ENCODE measurements around the gene SLC25A48.
"Not testable (repeated sequence)": the region's sequence is repeated elsewhere in the genome, so short reads cannot be mapped to it uniquely, and the experiment has no call there.

Gene SLC25A48

DNA sequence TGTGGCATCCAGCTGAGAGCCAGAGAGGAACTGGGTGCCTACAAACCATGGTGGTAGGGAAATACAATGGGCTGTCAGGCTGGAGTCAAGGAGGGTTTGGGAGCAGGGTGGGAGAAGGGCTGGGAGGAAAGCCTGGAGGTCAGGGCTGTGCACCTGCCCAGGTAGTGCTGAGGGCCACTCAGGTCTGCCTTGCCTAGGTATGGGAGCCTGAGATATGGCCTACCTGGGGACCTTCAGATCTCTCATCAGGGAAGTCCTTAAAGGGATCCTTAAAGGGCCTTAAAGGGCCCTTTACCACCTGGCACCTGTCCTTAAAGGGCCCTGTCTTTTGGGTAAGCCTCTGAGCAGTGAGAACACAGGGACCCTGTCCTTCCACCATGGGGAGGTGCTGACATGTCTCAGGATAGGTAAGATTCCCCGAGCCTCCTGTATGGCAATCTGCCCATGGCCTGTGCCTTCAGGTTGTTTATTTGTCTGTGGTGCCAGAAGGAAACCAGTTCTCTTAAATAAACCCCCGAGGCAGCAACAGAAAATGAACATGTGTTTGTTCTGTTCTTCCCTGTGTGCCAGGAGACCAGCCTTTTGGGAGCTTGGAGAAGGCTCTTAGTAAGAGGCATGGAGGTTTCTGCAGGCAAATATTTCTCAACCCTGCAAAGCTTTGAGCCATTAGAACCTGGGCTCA lies 23.3 kb downstream of the SLC25A48 start:
- DNase-seq (ENCODE audit: low spot score), result no peak

DNA sequence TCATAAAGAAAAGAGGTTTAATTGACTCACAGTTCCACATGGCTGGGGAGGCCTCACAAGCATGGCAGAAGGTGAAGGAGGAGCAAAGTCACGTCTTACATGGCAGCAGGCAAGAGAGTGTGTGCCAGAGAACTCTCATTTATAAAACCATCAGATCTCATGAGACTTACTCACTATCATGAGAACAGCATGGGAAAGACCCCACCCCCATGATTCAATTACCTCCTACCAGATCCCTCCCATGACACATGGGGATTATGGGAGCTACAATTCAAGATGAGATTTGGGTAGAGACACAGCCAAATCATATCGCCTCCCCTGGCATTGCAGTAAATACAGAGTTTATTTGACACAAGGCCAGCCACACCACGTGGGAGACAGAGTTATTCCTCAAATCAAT lies 24.7 kb downstream of the SLC25A48 start:
- not testable (repeated sequence) for DNase-seq (ENCODE audit: low spot score)

DNA sequence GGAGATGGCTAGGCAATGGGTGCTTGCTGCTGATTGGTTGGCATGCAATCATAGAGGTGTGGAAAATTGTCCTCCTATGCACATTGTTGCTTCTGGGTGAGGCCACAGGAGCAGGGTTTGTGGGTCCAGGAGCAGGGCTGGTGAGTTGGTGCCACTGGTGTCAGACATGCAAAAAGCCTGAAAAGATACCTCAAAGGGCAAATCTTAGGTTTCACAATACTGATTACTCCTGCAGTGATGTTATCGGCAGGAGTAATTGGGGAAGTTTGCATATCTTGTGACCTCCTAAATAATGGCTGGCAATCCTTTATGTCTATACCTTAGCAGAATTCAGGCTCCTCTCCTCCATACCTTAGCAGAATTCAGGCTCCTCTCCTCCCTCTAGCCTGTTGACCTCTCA lies 25.2 kb downstream of the SLC25A48 start:
- no peak for DNase-seq (ENCODE audit: low spot score)

DNA sequence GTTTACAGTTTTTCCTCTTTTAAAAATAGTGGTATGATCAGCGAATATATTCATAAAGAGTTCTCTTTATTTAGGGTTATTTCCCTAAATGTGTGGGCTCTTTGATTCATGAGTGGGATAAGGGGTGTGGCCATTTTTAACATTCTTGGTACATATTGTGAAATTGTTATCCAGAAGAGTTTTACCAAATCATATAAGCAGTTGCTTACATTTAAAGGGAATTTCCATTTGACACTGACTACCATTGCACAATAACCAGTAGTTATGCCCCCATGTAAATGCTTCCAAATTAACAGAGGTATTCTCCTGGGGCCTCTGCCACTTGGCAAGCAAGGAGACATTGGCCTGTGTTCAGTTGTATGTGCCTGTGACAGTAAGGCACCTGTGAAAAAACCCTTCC lies 27.2 kb downstream of the SLC25A48 start:
- DNase-seq (ENCODE audit: low spot score), result no peak

DNA sequence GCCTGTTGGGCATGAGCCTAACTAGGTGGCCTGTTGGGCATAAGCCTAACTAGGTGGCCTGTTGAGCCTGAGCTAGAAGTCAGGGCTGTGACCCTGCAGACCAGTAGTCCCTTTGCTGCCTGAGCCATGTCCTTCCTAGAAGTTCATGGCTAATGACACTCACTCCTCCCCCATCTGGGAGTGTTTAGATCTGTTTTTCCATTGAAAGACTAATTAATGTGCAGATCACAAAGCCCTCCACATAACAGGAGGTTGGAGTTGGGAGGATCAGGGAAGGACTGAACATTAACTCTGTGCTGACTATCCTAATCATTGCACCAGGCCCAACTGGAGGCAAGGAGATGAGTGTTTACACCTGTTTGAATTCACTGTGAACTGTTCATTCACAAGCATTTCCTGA lies 27.6 kb downstream of the SLC25A48 start:
- no peak for DNase-seq (ENCODE audit: low spot score)

DNA sequence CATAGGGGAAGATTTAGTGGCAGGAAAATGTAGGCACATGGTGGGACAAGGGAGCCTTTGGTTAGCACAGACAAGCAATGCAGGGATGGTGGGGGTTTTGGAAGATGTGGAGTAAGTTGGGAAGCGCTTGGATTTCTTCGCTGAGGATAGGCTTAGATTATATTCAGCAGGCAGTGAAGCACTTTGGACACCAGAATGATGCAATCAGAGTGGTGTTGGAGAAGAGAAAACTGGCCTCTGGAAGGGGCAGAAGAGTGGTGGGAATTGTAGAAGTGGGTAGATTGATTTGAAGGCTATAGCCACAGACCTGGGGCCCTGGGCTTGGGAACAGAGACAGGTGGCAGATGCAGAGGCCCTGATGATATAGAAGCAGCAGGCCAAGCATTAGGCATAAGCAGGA lies 28.3 kb downstream of the SLC25A48 start:
- DNase-seq (ENCODE audit: low spot score), result no peak

DNA sequence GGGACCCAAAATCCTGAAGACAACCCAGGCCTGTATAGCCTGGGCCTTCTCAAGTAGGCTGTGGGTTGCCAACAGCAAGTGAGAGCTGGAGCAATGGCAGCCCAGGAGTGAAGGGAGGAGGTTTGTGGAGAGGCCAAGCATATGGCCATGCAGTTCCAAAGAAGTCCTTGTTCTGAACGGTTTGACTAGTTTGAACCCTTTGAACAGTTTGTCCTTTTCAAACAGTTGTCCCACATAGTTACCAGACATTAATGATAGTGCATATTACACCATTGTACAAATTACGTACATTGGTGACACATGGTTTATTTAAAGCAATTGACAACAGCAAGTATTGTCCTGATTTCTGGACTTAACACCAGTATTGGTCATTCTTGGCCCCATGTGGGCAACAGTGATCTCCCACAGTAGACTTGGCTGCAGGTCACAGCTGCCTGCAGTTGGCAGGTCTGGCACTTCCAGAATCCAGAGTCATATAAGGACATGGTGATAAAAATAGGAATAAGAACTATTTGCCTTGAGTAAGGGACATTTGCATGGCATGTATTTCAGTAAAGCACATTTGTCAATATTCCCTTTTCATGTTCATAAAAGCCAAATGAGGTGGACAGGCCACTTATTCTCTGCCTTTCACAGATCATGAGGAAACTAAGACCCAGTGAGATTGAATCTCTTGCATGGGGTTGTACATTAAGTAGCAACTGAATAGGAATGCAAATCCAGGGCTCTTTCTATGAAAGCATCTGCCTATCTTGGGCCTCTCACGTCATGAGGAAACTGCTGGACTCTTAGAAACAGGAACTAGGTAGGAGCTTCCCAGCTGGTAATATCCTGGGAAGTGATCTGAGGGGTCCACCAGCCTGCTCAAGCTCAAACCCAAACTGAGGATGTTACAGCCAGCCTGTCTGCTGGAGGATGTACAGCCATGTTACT lies 30.3 kb downstream of the SLC25A48 start:
- no peak for DNase-seq (ENCODE audit: low spot score)

DNA sequence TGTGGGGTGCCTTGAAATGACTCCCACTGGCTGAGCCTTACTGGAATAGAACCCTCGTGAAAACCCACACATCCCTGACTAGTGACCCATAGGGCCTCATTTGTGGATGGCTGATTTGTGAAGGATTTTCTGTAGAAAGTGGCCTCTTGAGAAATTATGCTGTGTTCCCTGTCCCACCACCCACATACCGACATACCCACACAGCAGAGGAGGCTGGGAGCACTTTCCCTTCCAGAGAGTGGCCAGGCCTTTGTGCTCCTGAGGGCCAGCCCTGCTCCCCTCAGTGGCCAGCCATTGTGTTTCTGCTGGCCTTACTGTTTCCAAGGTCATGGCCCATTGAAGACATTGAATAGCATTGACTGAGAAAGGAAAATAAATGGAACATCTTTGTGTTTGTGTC lies 31.6 kb downstream of the SLC25A48 start:
- DNase-seq (ENCODE audit: low spot score), result no peak

DNA sequence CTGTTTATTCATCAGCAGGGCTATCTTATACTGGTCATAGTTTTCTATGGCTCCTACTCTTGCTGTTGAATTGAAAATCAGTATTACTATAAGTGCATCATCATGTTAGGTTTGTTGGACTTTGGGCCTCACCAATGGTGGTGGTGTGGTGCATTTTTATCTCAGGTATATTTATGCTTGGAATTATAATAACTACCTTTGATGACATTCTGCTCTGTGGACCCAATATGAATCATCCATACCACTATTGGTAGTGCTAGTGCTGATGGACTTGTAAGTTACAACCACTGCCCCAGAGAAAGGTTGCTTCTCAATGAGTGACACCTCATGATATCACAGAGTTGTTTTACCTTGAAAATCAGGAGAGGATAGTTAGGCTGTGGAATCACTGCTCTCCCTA lies 33.1 kb downstream of the SLC25A48 start:
- DNase-seq (ENCODE audit: low spot score), result no peak

DNA sequence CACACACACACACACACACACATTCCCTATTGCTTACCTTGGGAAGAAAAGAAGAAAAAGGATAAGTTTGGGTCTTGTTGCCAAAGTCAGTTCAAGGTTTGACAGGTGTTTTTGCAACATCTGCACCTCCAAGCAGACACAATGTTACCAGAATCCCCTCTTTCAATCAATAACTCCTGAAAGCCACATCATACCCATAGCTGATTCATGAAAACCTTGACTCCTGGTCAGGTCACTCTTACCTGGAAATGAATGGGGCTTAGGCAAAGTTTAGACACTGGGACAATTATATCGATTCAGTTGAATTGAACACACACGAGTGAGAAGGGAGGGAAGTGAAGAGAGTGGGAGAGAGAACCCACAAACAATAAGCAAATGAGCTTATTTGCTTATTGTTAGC lies 34.2 kb downstream of the SLC25A48 start:
- no peak for DNase-seq (ENCODE audit: low spot score)

DNA sequence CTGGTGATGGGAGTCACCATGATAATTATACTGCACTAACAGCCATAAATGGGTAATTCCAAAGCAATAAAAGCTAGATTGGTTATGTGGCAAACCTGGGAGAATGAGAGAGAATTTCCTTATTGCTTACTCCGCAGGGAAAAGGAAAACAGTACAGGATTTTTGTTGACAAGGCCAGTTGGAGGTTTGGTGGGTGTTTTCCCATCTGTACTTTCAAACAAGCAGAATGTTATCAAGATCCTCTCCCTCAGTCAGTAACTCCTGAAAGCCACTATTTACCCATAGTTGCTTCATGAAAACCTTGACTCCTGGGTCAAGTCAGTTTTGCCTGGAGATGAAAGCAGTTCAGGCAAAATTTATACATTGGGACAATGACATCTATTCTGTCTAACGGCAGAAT lies 34.8 kb downstream of the SLC25A48 start:
- DNase-seq (ENCODE audit: low spot score), result no peak

DNA sequence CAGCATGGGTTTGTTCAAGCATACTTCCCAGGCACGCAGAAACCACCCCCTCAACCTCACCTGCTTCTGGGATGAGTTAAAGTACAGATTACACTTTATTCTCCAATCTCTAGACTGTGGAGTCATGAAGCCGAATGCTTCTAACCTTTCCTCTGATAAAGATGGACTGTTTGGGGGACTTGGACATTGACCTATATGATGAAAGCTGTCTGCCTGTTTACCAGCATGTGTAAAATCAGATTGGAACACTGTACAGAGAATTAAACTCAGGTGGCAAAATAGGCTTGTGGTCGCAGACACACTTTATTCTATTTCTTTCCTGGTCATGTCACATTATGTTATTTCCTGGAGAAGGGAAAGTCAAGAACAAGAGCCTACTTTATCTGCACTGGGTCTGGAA lies 35.5 kb downstream of the SLC25A48 start:
- DNase-seq (ENCODE audit: low spot score), result no peak

DNA sequence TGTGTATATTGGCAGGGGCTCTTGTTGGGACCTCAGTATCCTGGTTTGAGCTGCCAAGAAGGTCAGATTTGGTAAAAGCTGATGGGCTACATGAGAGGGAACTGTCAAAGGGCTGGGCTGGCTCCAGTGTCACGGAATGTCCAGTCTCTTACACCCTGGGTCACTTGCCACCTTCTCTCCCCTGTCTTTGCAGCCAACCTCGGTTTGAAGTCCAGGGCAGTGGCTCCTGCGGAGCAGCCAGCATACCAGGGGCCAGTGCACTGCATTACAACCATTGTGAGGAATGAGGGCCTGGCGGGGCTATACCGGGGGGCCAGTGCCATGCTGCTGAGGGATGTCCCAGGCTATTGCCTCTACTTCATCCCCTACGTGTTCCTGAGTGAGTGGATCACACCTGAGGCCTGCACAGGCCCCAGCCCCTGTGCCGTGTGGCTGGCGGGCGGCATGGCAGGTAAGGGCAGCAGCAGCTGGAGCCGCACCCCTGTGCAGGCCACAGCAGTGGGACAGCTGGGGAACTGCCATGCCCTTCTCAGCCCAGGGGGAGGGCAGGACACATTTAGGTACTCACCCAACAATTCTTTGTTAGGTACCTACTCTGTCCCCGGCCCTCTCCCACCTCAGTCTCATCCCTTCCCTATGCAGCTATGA lies 36.9 kb downstream of the SLC25A48 start:
- no peak for DNase-seq (ENCODE audit: low spot score)

DNA sequence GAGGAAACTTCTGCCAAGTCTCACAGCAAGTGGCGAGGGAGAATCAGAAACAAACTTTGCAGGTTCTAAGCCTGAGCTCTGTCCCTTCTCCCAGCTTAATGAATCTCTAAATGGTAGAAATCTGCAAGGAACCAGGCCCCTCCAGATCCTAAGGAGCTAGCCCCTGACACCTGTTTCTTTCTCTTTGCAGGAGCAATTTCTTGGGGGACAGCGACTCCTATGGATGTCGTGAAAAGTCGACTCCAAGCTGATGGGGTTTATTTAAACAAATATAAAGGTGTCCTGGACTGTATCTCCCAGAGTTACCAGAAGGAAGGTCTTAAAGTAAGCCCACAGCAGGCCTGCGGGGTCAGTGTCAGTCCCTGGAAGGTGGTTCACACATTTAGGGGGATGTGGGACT lies 39.4 kb downstream of the SLC25A48 start:
- no peak for DNase-seq (ENCODE audit: low spot score)

DNA sequence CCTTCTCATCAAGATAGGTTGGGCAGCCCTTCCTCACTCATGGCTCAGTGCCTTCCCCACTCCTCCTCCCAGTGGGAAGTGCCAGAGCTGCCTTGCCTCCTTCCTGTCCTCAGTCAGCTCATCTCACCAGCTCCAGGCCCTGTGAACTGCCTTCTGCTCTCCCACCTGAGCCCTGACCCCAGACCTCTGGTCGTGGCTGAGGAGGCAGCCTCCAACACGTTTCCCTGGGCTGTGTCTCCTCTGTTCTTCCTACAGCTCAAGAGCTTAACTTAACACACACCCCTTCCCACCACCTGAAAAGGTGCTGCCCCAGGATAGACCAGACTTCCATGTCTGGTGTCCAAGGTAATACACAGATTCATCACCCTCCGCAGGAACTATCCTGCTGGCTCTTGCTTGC lies 40.0 kb downstream of the SLC25A48 start:
- no peak for DNase-seq (ENCODE audit: low spot score)

DNA sequence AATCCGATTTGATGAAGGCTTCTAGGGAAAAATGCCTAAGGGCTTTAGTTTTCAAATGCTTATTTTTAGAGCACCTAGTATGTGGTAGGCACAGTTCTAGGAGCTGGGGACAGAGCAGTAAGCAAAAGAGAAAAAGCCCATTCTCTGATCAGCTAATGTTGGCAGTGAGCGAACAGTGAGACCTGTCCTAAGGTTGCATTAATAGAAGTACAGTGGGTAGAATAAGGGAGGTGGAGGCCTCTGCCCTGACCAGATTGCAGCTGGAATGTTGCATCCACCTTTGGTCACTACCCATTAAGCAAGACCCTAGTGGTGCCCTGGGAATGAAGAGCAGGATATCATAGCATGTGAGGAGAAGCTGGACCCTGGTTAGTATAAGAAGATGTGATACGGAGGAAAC lies 41.1 kb downstream of the SLC25A48 start:
- DNase-seq (ENCODE audit: low spot score), result no peak

DNA sequence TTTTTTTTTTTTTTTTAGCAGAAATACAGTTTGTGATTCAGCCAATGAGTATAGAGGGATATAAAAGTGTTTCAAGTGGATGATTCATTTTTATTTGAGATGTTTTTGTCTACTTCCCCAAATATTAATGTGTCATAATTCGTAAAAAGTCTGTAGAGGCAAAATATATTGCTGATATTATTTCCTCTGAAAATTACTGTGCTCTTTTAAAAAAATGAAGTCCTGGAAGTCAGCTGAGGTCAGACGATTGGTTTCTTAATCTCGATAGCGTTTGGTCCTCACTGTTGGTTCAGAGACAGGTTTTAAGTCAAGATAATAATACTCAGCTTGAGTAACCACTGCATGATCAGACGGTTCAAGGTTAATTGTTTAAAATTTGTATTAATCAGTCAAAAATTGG lies 41.7 kb downstream of the SLC25A48 start:
- no peak for DNase-seq (ENCODE audit: low spot score)

DNA sequence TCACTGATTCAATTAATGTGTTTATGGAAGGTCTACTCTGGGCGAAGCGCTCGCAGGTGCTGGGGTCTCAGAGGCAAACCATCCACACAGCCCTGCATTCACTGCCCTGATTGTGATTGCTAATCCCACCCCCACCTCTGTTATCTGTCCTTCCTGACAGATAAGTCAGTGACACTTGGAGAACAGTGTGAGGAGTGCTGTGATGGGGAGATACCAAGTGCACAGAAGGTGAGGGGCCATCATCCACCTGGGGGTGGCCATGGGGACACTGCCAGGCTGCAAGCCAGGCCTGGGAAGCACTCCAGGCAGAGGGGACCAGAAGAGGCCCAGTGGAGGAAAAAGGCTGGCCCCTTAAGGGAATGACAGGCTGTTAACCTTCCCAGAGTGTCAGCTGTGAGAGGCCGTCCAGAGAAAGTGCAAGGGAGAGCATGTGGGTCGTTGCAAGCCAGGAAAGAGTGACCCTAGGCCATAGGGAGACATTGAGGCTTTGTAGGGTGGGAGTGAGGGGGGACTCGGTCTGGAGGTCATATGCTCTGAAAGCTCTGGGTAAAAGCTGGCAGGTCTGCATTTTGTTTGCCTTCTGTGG lies 43.2 kb downstream of the SLC25A48 start:
- no peak for DNase-seq (ENCODE audit: low spot score)

DNA sequence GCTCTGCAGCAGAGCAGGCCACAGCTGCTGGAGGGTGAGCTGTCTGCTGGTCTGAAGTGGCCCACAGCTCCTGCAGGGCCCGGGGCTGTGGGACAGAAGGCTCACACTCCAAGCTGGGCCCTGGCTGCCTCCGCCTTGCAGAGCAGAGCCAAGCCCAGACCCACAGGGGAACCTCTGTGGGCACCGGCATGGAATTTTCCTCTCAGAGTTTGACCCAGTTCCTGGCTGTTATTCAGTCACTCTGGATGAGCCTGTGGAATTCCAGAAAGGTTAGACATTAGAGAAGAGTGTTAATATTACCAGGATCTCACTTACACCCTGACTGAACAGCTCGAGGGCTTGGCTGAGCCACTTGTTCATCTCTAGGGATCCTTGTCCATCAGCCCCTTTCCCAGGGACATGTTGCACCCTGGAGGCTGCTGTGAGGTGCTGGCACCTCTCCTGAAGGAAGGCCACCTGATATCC lies 43.7 kb downstream of the SLC25A48 start:
- no peak for DNase-seq (ENCODE audit: low spot score)

DNA sequence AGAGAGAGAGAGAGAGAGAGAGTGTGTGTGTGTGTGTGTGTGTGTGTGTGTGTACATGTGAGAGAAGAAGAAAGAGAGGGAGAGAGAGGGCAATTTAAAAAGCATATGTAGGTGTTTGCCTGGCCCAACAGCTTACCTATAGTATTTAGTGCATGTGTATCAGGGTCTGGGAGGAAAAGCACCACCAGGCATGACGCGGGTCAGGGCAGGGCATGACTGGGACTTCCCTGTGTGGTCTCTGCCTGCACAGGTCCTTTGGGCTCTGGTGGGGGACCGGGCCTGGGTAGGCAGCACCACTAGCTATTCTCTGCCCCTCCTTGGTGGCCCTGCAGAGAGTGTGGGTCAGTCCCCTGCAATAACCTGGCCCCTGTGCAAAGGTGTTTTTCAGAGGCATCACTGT lies 45.1 kb downstream of the SLC25A48 start:
- no peak for DNase-seq (ENCODE audit: low spot score)

DNA sequence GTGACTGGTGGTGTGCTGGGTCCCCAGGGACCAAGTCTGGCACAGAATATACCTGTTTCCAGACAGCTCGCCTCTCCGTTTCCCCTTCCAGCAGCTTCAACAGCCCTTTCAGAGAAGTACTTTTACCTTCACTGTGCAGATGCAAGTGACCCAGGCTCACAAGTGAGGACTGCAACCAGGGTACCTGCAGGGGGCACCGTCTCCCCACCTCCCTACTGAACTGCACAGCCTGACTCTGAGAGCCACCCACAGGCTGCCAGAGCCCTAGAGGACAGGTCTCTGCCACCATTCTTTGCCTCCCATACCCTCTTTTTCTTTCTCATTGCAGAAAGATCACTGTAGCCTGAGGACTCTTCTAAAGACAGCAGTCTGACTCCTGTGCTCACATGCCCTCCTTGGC lies 45.8 kb downstream of the SLC25A48 start:
- DNase-seq (ENCODE audit: low spot score), result no peak

DNA sequence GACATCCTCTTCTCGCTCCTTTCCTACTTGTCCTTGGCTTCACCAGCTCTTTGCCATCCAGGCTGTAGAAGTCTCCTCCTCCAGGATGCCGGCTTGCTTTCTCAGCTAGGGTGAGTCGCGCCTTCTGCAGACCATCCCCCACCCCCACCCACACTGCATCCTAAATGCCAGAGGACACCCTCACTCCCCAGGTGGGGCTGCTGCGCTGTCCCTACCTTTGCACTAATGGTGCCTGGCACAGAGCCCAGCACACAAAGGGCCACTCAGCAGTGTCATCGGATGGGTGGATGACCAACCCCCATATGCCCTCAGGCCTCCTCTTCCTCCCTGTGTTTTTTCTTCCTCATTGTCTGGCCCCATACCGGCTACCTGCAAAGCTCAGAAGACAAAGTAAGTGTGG lies 46.3 kb downstream of the SLC25A48 start:
- no peak for DNase-seq (ENCODE audit: low spot score)

DNA sequence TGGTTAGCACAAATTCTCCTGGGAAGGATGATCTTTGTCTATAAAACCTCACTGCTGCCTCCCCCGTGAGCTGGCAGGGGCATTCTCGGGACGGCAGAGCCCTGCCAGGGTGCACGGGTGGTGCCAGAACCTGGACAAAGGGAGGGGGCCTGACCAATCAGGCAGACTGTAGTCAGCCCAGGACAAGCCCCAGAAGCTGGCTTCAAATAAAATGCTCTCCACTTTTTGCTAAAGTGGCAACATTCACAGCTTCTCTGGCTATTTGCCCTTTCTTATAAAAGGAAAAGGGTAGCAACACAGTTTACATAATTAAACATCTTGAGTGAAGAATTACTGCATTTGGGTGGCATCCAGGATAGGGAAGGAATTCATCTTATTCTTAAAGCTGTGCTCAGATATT lies 46.8 kb downstream of the SLC25A48 start:
- DNase-seq (ENCODE audit: low spot score), result no peak

All from hematopoietic multipotent progenitor cell treated with erythropoietin and hydrocortisone succinate and interleukin-3 and kit ligand, for 15 days (in vitro differentiated cells).